NAMALWA (cell line): ENCODE results near the gene MGAT3.

ENCODE experiments used
- DNase-seq: peaks from one replicate; pipeline ENCODE4 v3.0.0-alpha.2; 2015; ENCODE audit warnings: low spot score

MGAT3 gene

GRCh38 chr22:39428597-39429071, 28.2 kb upstream of the MGAT3 start:
- no peak for DNase-seq

- no peak for DNase-seq
Observed at GRCh38 chr22:39429186-39429585, 27.6 kb upstream of the MGAT3 start.

GRCh38 chr22:39429916-39430575, 26.8 kb upstream of the MGAT3 start:
- no peak for DNase-seq

GRCh38 chr22:39430576-39431150, 26.1 kb upstream of the MGAT3 start:
- DNase-seq, result no peak

- no peak for DNase-seq
Observed at GRCh38 chr22:39431216-39431801, 25.5 kb upstream of the MGAT3 start.

- no peak for DNase-seq
Observed at GRCh38 chr22:39431821-39432251, 25.0 kb upstream of the MGAT3 start.

GRCh38 chr22:39432361-39432811, 24.4 kb upstream of the MGAT3 start:
- no peak for DNase-seq

- no peak for DNase-seq
Observed at GRCh38 chr22:39433476-39434242, 23.2 kb upstream of the MGAT3 start.

- DNase-seq, result no peak
Observed at GRCh38 chr22:39434243-39434653, 22.6 kb upstream of the MGAT3 start.

- no peak for DNase-seq
Observed at GRCh38 chr22:39434721-39435120, 22.1 kb upstream of the MGAT3 start.

GRCh38 chr22:39435616-39436015, 21.2 kb upstream of the MGAT3 start:
- no peak for DNase-seq

- no peak for DNase-seq
Observed at GRCh38 chr22:39437791-39438704, 18.8 kb upstream of the MGAT3 start.

GRCh38 chr22:39439170-39439569, 17.6 kb upstream of the MGAT3 start:
- DNase-seq, result no peak

GRCh38 chr22:39443398-39443797, 13.4 kb upstream of the MGAT3 start:
- no peak for DNase-seq

GRCh38 chr22:39444247-39444800, 12.5 kb upstream of the MGAT3 start:
- no peak for DNase-seq

- DNase-seq, result no peak
Observed at GRCh38 chr22:39444937-39445465, 11.8 kb upstream of the MGAT3 start.

GRCh38 chr22:39445678-39446077, 11.1 kb upstream of the MGAT3 start:
- no peak for DNase-seq

GRCh38 chr22:39446239-39446721, 10.5 kb upstream of the MGAT3 start:
- no peak for DNase-seq

GRCh38 chr22:39448205-39449054, 8.4 kb upstream of the MGAT3 start:
- no peak for DNase-seq

GRCh38 chr22:39449708-39450107, 7.1 kb upstream of the MGAT3 start:
- no peak for DNase-seq
